Keratinocyte (primary cell): Measurements from ENCODE around the gene NEK2. TPM values are rescaled to one million over a fixed set of nuclear protein-coding genes. Genes with fewer than 3 reads are reported as not detected.

Experiments used
- DNase-seq: peaks from one replicate; pipeline ENCODE4 v3.0.0-alpha.2; 2011; ENCODE audit warnings: low read depth, missing footprints, low spot score
- FAIRE-seq: peaks from 2 replicates; lab custom pipeline; 2011; peaks lifted over from hg19 to GRCh38; lab: Jason Lieb, UNC
- H2AFZ ChIP-seq: 2 replicates; pipeline ENCODE4 v1.6.0; 2012; ENCODE audit warnings: low read length, control low read depth, inconsistent platforms; ENCODE audit not compliant: control insufficient read depth
- H3K27ac ChIP-seq: 2 replicates; pipeline ENCODE4 v1.5.1; 2011; ENCODE audit warnings: low read length; ENCODE audit not compliant: control insufficient read depth, insufficient read depth
- H3K27me3 ChIP-seq: 3 replicates; pipeline ENCODE4 v1.6.0; 2011; ENCODE audit warnings: low read length; ENCODE audit not compliant: control insufficient read depth, insufficient read depth; ENCODE audit errors: extremely low read depth
- H3K36me3 ChIP-seq, 2 experiments: 2 replicates in 1 of 2; 3 replicates in 1 of 2; pipeline ENCODE4 v1.5.1; 2011; ENCODE audit warnings: low read length in 2 of 2, mild to moderate bottlenecking in 1 of 2; ENCODE audit not compliant: control insufficient read depth in 2 of 2, insufficient read depth in 2 of 2; ENCODE audit errors: extremely low read depth in 1 of 2
- H3K4me1 ChIP-seq: 3 replicates; pipeline ENCODE4 v1.5.1; 2011; ENCODE audit warnings: low read length; ENCODE audit not compliant: control insufficient read depth, insufficient read depth; ENCODE audit errors: extremely low read depth
- H3K4me2 ChIP-seq: 3 replicates; pipeline ENCODE4 v1.6.0; 2011; ENCODE audit warnings: low read depth, low read length; ENCODE audit not compliant: control insufficient read depth, insufficient read depth; ENCODE audit errors: extremely low read depth
- H3K4me3 ChIP-seq, 3 experiments: fragments of 200-600 bp in 1 of 3; sonication (generic) in 1 of 3; 2 replicates in 2 of 3; 3 replicates in 1 of 3; pipeline ENCODE4 v1.5.1; 2011 to 2016; ENCODE audit warnings: low read length in 3 of 3, mild to moderate bottlenecking in 3 of 3, control low read depth in 2 of 3, inconsistent platforms in 1 of 3, low read depth in 1 of 3, mixed read lengths in 1 of 3, mixed run types in 1 of 3, moderate library complexity in 1 of 3; ENCODE audit not compliant: control insufficient read depth in 2 of 3, insufficient read depth in 2 of 3; ENCODE audit errors: extremely low read depth in 1 of 3
- H3K79me2 ChIP-seq: 2 replicates; pipeline ENCODE4 v1.6.0; 2012; ENCODE audit warnings: low read length; ENCODE audit not compliant: control insufficient read depth, insufficient read depth
- H3K9ac ChIP-seq: 3 replicates; pipeline ENCODE4 v1.6.0; 2011; ENCODE audit warnings: low read length; ENCODE audit not compliant: control insufficient read depth, insufficient read depth; ENCODE audit errors: extremely low read depth
- H3K9me1 ChIP-seq: 3 replicates; pipeline ENCODE4 v1.6.0; 2011; ENCODE audit warnings: low read length; ENCODE audit not compliant: control insufficient read depth, insufficient read depth; ENCODE audit errors: extremely low read depth
- H3K9me3 ChIP-seq: 2 replicates; pipeline ENCODE4 v1.5.1; 2012; ENCODE audit warnings: low read depth, low read length; ENCODE audit not compliant: control insufficient read depth
- H4K20me1 ChIP-seq: 3 replicates; pipeline ENCODE4 v1.6.0; 2011; ENCODE audit warnings: low read length; ENCODE audit not compliant: control insufficient read depth, insufficient read depth; ENCODE audit errors: extremely low read depth
- CTCF ChIP-seq, 3 experiments: IDR thresholded peaks in 1 of 3; conservative IDR thresholded peaks in 1 of 3; optimal IDR thresholded peaks in 1 of 3; 2 replicates in 2 of 3; 3 replicates in 1 of 3; pipeline versions ENCODE3 to v1.5.1; 2011; ENCODE audit warnings: low read length in 3 of 3, mild to moderate bottlenecking in 3 of 3, moderate library complexity in 2 of 3, control low read depth in 1 of 3, inconsistent platforms in 1 of 3; ENCODE audit not compliant: insufficient read depth in 2 of 3; ENCODE audit errors: extremely low read depth in 1 of 3
- EZH2 ChIP-seq: IDR thresholded peaks from one replicate; pipeline ENCODE4 v1.6.1; 2012; ENCODE audit warnings: inconsistent platforms, mild to moderate bottlenecking, low read length, moderate library complexity
- dilution Hi-C: fragments of 300-500 bp; cut with MboI; formaldehyde crosslinking; loops from one replicate; pipeline ENCODE4 v1.7.0; 2020; ENCODE audit warnings: low sequenced_read_pairs; ENCODE audit not compliant: extremely low pct_ligation_motif_present
- polyA plus RNA-seq, 5 experiments: library from polyadenylated mRNA; depleted of rRNA in 3 of 5; stranded (reverse) in 3 of 5; stranded (forward) in 1 of 5; unstranded in 1 of 5; fragments of >200 nt; gene quantifications; 1 replicate in 1 of 5; 2 replicates in 3 of 5; 3 replicates in 1 of 5; pipeline versions ENCODE4 v1.2.1 to v1.2.3, GENCODE V29; 2011 to 2012; ENCODE audit warnings: missing spikeins in 2 of 5, low read depth in 1 of 5, low replicate concordance in 1 of 5

The NEK2 gene
- polyA plus RNA-seq, 1 donor (not counting 4 experiments of a cell fraction or from before 2014, with no cell fraction given), result 10.8 TPM

- H3K9me3 ChIP-seq, result no peaks in the 10 kb centered on the region
- dilution Hi-C loops, result no loop called here
- H3K79me2 ChIP-seq, result no peaks in the 10 kb centered on the region
- H3K9ac ChIP-seq, result no peak overlapping the region
- no peak for DNase-seq
- no peak overlapping the region for H2AFZ ChIP-seq
- H3K4me2 ChIP-seq, result no peak overlapping the region
- no peak overlapping the region for H3K27ac ChIP-seq
- no peak for FAIRE-seq
- H3K4me3 ChIP-seq, result no peak overlapping the region
- H3K27me3 ChIP-seq, result no peaks in the 10 kb centered on the region
- H3K9me1 ChIP-seq, result no peaks in the 10 kb centered on the region
- H3K36me3 ChIP-seq, result no peaks in the 10 kb centered on the region
- no peaks in the 10 kb centered on the region for H4K20me1 ChIP-seq
- no peak for TF ChIP-seq EZH2
- no peak for TF ChIP-seq CTCF (optimal IDR thresholded peaks at IDR 0.05 in 1 of 3, IDR thresholded peaks at IDR 0.05 in 1 of 3, conservative IDR thresholded peaks at IDR 0.05 in 1 of 3; ENCODE audit: extremely low read depth in 1 of 3, insufficient read depth in 2 of 3, low read length in 3 of 3)
- H3K4me1 ChIP-seq, result peaks cover 20% of the 10 kb centered on the region
Measured at GRCh38 chr1:211613951-211614350, 61.5 kb downstream of the NEK2 start.

GRCh38 chr1:211613108-211613947 is 62.1 kb downstream of the NEK2 start:
- Histone ChIP-seq H3K4me1 (peaks cover 20% of the 10 kb centered on the region), H3K4me2 (peak overlapping the region; percentile 38), H3K9me3 (no peaks in the 10 kb centered on the region), H3K36me3 (no peaks in the 10 kb centered on the region), H3K27me3 (no peaks in the 10 kb centered on the region), H4K20me1 (no peaks in the 10 kb centered on the region), H3K9me1 (no peaks in the 10 kb centered on the region), H3K27ac (no peak overlapping the region), H3K9ac (no peak overlapping the region), H2AFZ (peak overlapping the region; percentile 20), H3K4me3 (no peak overlapping the region), H3K79me2 (no peaks in the 10 kb centered on the region)
- DNase-seq, result no peak
- peak; percentile 74 for FAIRE-seq
- dilution Hi-C loops, result no loop called here
- no peak for TF ChIP-seq EZH2
- no peak for TF ChIP-seq CTCF (optimal IDR thresholded peaks at IDR 0.05 in 1 of 3, IDR thresholded peaks at IDR 0.05 in 1 of 3, conservative IDR thresholded peaks at IDR 0.05 in 1 of 3; ENCODE audit: extremely low read depth in 1 of 3, insufficient read depth in 2 of 3, low read length in 3 of 3)
